VCaP (cell line): ENCODE data around the gene SPCS3.
"Not testable (repeated sequence)": the region's sequence is repeated elsewhere in the genome, so short reads cannot be mapped to it uniquely, and the experiment has no call there.

Experiments used
- H3K27ac ChIP-seq: fragments of 450-650 bp; 2 replicates; pipeline ENCODE4 v1.5.1; 2017
- CTCF ChIP-seq: fragments of 450-650 bp; conservative IDR thresholded peaks from 2 replicates; pipeline ENCODE4 v1.5.1; 2017; ENCODE audit warnings: mild to moderate bottlenecking, moderate library complexity

Gene SPCS3

GRCh38 chr4:176319151-176319703 is 539 bp upstream of the SPCS3 start:
- no peak for TF ChIP-seq CTCF
- H3K27ac ChIP-seq = peak overlapping the region; percentile 90

GRCh38 chr4:176320340-176320975 is 692 bp downstream of the SPCS3 start:
- H3K27ac ChIP-seq = peak overlapping the region; percentile 90
- no peak for TF ChIP-seq CTCF

- no peak for TF ChIP-seq CTCF
- H3K27ac ChIP-seq = peak overlapping the region; percentile 90
Measured at GRCh38 chr4:176320976-176321361, 1.2 kb downstream of the SPCS3 start.

- no peak for TF ChIP-seq CTCF
Measured at GRCh38 chr4:176321589-176321988, 1.8 kb downstream of the SPCS3 start.

GRCh38 chr4:176323511-176324160 is 3.9 kb downstream of the SPCS3 start:
- TF ChIP-seq CTCF = no peak
- no peak overlapping the region for H3K27ac ChIP-seq

More at GRCh38 chr4:176321589-176321988, 1.8 kb downstream of the SPCS3 start:
- H3K27ac ChIP-seq = peak overlapping the region; percentile 90

GRCh38 chr4:176324876-176325275 is 5.1 kb downstream of the SPCS3 start:
- H3K27ac ChIP-seq = not testable (repeated sequence)

GRCh38 chr4:176333076-176333475 is 13.3 kb downstream of the SPCS3 start:
- TF ChIP-seq CTCF = no peak
- H3K27ac ChIP-seq = 0 out of 2 replicates have a peak overlapping the region, but pooled peaks have one; percentile 10

GRCh38 chr4:176334066-176334465 is 14.3 kb downstream of the SPCS3 start:
- TF ChIP-seq CTCF = no peak
- no peak overlapping the region for H3K27ac ChIP-seq
